ENCODE data around the gene CD80.
A peak's percentile ranks its signal among the peaks of the same experiment; 100 is the strongest.

Gene CD80

GRCh38 chr3:119602676-119603075 lies 43.3 kb upstream of the CD80 start:
- no peak for ATAC-seq
- TF ChIP-seq ZNF70 (CRISPR knock-in tag; IDR thresholded peaks at IDR 0.05): no peak

GRCh38 chr3:119601154-119601553 lies 41.7 kb upstream of the CD80 start:
- no peak for ATAC-seq
- no peak for TF ChIP-seq ESRRG (CRISPR knock-in tag; IDR thresholded peaks at IDR 0.05)
- TF ChIP-seq SNAI2 (CRISPR knock-in tag; IDR thresholded peaks at IDR 0.05): no peak
- no peak for TF ChIP-seq ZFP30 (CRISPR knock-in tag; IDR thresholded peaks at IDR 0.05)
- no peak for TF ChIP-seq CREB5 (CRISPR knock-in tag; IDR thresholded peaks at IDR 0.05; ENCODE audit: low read depth)
- TF ChIP-seq POU6F1 (CRISPR knock-in tag; IDR thresholded peaks at IDR 0.05; ENCODE audit: borderline replicate concordance, low read depth): no peak
- TF ChIP-seq BACH2 (CRISPR knock-in tag; IDR thresholded peaks at IDR 0.05; ENCODE audit: borderline replicate concordance): no peak
- no peak for TF ChIP-seq ZFP3 (CRISPR knock-in tag; IDR thresholded peaks at IDR 0.05)
- no peak for TF ChIP-seq TOX (CRISPR knock-in tag; IDR thresholded peaks at IDR 0.05; ENCODE audit: borderline replicate concordance)
- no peak for TF ChIP-seq PPARA (CRISPR knock-in tag; IDR thresholded peaks at IDR 0.05; ENCODE audit: borderline replicate concordance)
- no peak for TF ChIP-seq PATZ1 (CRISPR knock-in tag; IDR thresholded peaks at IDR 0.05; ENCODE audit: borderline replicate concordance)
- no peak for TF ChIP-seq CSRNP3 (CRISPR knock-in tag; IDR thresholded peaks at IDR 0.05)
- TF ChIP-seq ZNF70 (CRISPR knock-in tag; IDR thresholded peaks at IDR 0.05): no peak
- no peak for TF ChIP-seq ZNF8 (CRISPR knock-in tag; IDR thresholded peaks at IDR 0.05)

GRCh38 chr3:119600732-119601131 lies 41.3 kb upstream of the CD80 start:
- ATAC-seq: peak; percentile 88
- TF ChIP-seq ARNTL (CRISPR knock-in tag; IDR thresholded peaks at IDR 0.05; ENCODE audit: borderline replicate concordance, low read depth) (no peak), ISL1 (CRISPR knock-in tag; IDR thresholded peaks at IDR 0.05) (no peak), ESRRG (CRISPR knock-in tag; IDR thresholded peaks at IDR 0.05) (no peak), ZFP3 (CRISPR knock-in tag; IDR thresholded peaks at IDR 0.05) (no peak), PPARA (CRISPR knock-in tag; IDR thresholded peaks at IDR 0.05; ENCODE audit: borderline replicate concordance) (no peak), RARB (CRISPR knock-in tag; IDR thresholded peaks at IDR 0.05) (no peak), OSR1 (CRISPR knock-in tag; IDR thresholded peaks at IDR 0.05) (no peak), CSDC2 (CRISPR knock-in tag; IDR thresholded peaks at IDR 0.05) (no peak), TCF4 (CRISPR knock-in tag; IDR thresholded peaks at IDR 0.05; ENCODE audit: borderline replicate concordance) (no peak), BACH2 (CRISPR knock-in tag; IDR thresholded peaks at IDR 0.05; ENCODE audit: borderline replicate concordance) (no peak), ZNF70 (CRISPR knock-in tag; IDR thresholded peaks at IDR 0.05) (no peak), GLIS3 (CRISPR knock-in tag; IDR thresholded peaks at IDR 0.05) (no peak), SNAI2 (CRISPR knock-in tag; IDR thresholded peaks at IDR 0.05) (no peak), ZNF565 (CRISPR knock-in tag; conservative IDR thresholded peaks at IDR 0.05; ENCODE audit: low read depth) (no peak), ZFP30 (CRISPR knock-in tag; IDR thresholded peaks at IDR 0.05) (no peak), TSHZ2 (CRISPR knock-in tag; IDR thresholded peaks at IDR 0.05) (no peak)
